Activated CD4-positive, alpha-beta T cell treated with anti-CD3 and anti-CD28 coated beads, Interleukin-2, amount 10 ng/mL, durations not matched to agents 7 days and 5 days (primary cell): Measurements from ENCODE around the gene CCDC90B. TPM values are rescaled to one million over a fixed set of nuclear protein-coding genes. Genes with fewer than 3 reads are reported as not detected.
"Not testable (repeated sequence)": the region's sequence is repeated elsewhere in the genome, so short reads cannot be mapped to it uniquely, and the experiment has no call there.

Source experiments
- CTCF ChIA-PET: fragments of 350-600 bp; sonication (Branson Sonifier 250); formaldehyde crosslinking; loops from one replicate; lab custom pipeline; 2021; ENCODE audit warnings: antibody characterized with exemption; lab: Charles Lee
- POLR2A ChIA-PET: fragments of 350-600 bp; sonication (Branson Sonifier 250); formaldehyde crosslinking; loops from one replicate; lab custom pipeline; 2021; ENCODE audit warnings: antibody characterized with exemption; lab: Charles Lee
- DNase-seq: peaks from one replicate; pipeline ENCODE4 v3.0.0-alpha.2; 2020
- H3K27ac Mint-ChIP-seq: one replicate; pipeline ENCODE4 v1.8.0; 2021; ENCODE audit warnings: mild to moderate bottlenecking, moderate library complexity, mixed read lengths
- H3K27me3 Mint-ChIP-seq: one replicate; pipeline ENCODE4 v1.8.0; 2021; ENCODE audit warnings: mixed read lengths
- H3K36me3 Mint-ChIP-seq: one replicate; pipeline ENCODE4 v1.8.0; 2021; ENCODE audit warnings: low read depth, mixed read lengths
- H3K4me1 Mint-ChIP-seq: one replicate; pipeline ENCODE4 v1.8.0; 2021; ENCODE audit warnings: mixed read lengths
- H3K4me3 Mint-ChIP-seq: one replicate; pipeline ENCODE4 v1.8.0; 2021; ENCODE audit warnings: mild to moderate bottlenecking, moderate library complexity, mixed read lengths
- H3K9me3 Mint-ChIP-seq: one replicate; pipeline ENCODE4 v1.8.0; 2021; ENCODE audit warnings: mixed read lengths
- total RNA-seq, 2 experiments: library from RNA; stranded (reverse); gene quantifications; one replicate each; pipeline ENCODE4 v1.2.3, GENCODE V29; 2021

Gene CCDC90B
- total RNA-seq, 2 experiments from 2014 or later = 27.9 to 38.5 TPM

GRCh38 chr11:83308536-83308935 is 22.4 kb upstream of the CCDC90B start:
- H3K36me3 Mint-ChIP-seq, POLR2A ChIA-PET, DNase-seq, H3K9me3 Mint-ChIP-seq, H3K27ac Mint-ChIP-seq, H3K4me3 Mint-ChIP-seq, H3K27me3 Mint-ChIP-seq, H3K4me1 Mint-ChIP-seq: not testable (repeated sequence)
- CTCF ChIA-PET = interaction anchor here (0.6 kb wide), 1 partner anchor 360 kb away, joined by 3 read pairs; no protein-coding TSS in a partner anchor

GRCh38 chr11:83306200-83307080 is 20.3 kb upstream of the CCDC90B start:
- Mint-ChIP-seq H3K9me3 (no peaks in the 10 kb centered on the region), H3K4me1 (no peaks in the 10 kb centered on the region), H3K27me3 (peaks cover 2% of the 10 kb centered on the region), H3K27ac (no peak overlapping the region), H3K36me3 (no peaks in the 10 kb centered on the region), H3K4me3 (no peak overlapping the region)
- ChIA-PET POLR2A (interaction anchor here (0.6 kb wide), 1 partner anchor 14 kb away, joined by 4 read pairs; no protein-coding TSS in a partner anchor), CTCF (interaction anchor here (1.4 kb wide), 1 partner anchor 11 kb away, joined by 4 read pairs; no protein-coding TSS in a partner anchor)
- no peak for DNase-seq

GRCh38 chr11:83303316-83303715 is 17.1 kb upstream of the CCDC90B start:
- no peaks in the 10 kb centered on the region for H3K4me1 Mint-ChIP-seq
- peaks cover 1% of the 10 kb centered on the region for H3K27me3 Mint-ChIP-seq
- ChIA-PET CTCF (interaction anchor here (0.6 to 0.7 kb wide), 2 partner anchors 33 to 253 kb away, joined by 3 read pairs; no protein-coding TSS in a partner anchor), POLR2A (no interaction called here)
- H3K27ac Mint-ChIP-seq = no peak overlapping the region
- no peaks in the 10 kb centered on the region for H3K36me3 Mint-ChIP-seq
- H3K4me3 Mint-ChIP-seq = no peak overlapping the region
- no peak for DNase-seq
- H3K9me3 Mint-ChIP-seq = no peaks in the 10 kb centered on the region

GRCh38 chr11:83302151-83302550 is 16.0 kb upstream of the CCDC90B start:
- no peak for DNase-seq
- no peak overlapping the region for H3K27ac Mint-ChIP-seq

GRCh38 chr11:83299681-83300080 is 13.5 kb upstream of the CCDC90B start:
- H3K27ac Mint-ChIP-seq = no peak overlapping the region
- no peak for DNase-seq
- H3K36me3 Mint-ChIP-seq = no peaks in the 10 kb centered on the region
- no peak overlapping the region for H3K4me3 Mint-ChIP-seq
- H3K4me1 Mint-ChIP-seq = no peaks in the 10 kb centered on the region
- peaks cover 4% of the 10 kb centered on the region for H3K27me3 Mint-ChIP-seq
- CTCF ChIA-PET = no interaction called here
- H3K9me3 Mint-ChIP-seq = no peaks in the 10 kb centered on the region
- POLR2A ChIA-PET = no interaction called here

More at GRCh38 chr11:83302151-83302550, 16.0 kb upstream of the CCDC90B start:
- Mint-ChIP-seq H3K27me3 (peaks cover 1% of the 10 kb centered on the region), H3K36me3 (no peaks in the 10 kb centered on the region), H3K4me3 (no peak overlapping the region), H3K9me3 (no peaks in the 10 kb centered on the region), H3K4me1 (no peaks in the 10 kb centered on the region)
- CTCF ChIA-PET = interaction anchor here (1.3 kb wide), 1 partner anchor 9 kb away, joined by 6 read pairs; no protein-coding TSS in a partner anchor
- POLR2A ChIA-PET = interaction anchor here (0.6 kb wide), 1 partner anchor 146 kb away, joined by 3 read pairs; no protein-coding TSS in a partner anchor

- no peak overlapping the region for H3K4me3 Mint-ChIP-seq
- no peak for DNase-seq
- H3K4me1 Mint-ChIP-seq = peaks cover 6% of the 10 kb centered on the region
- peaks cover 6% of the 10 kb centered on the region for H3K27me3 Mint-ChIP-seq
- CTCF ChIA-PET = interaction anchor here (1.8 kb wide), 1 partner anchor 10 kb away, joined by 4 read pairs; no protein-coding TSS in a partner anchor
- H3K36me3 Mint-ChIP-seq = no peaks in the 10 kb centered on the region
- no peaks in the 10 kb centered on the region for H3K9me3 Mint-ChIP-seq
- H3K27ac Mint-ChIP-seq = no peak overlapping the region
- POLR2A ChIA-PET = interaction anchor here (0.9 kb wide), 1 partner anchor 10 kb away, joined by 3 read pairs; no protein-coding TSS in a partner anchor
Measured at GRCh38 chr11:83294208-83294607, 8.0 kb upstream of the CCDC90B start.

- H3K9me3 Mint-ChIP-seq = no peaks in the 10 kb centered on the region
- POLR2A ChIA-PET = interaction anchor here (0.9 kb wide), 1 partner anchor 9 kb away, joined by 3 read pairs; no protein-coding TSS in a partner anchor
- DNase-seq = no peak
- H3K36me3 Mint-ChIP-seq = no peaks in the 10 kb centered on the region
- H3K4me3 Mint-ChIP-seq = no peak overlapping the region
- H3K27ac Mint-ChIP-seq = no peak overlapping the region
- H3K27me3 Mint-ChIP-seq = peaks cover 7% of the 10 kb centered on the region
- CTCF ChIA-PET = interaction anchor here (0.7 to 1.9 kb wide), 6 partner anchors 8 to 522 kb away, joined by 3 to 15 read pairs (median 3); no protein-coding TSS in a partner anchor
- peaks cover 6% of the 10 kb centered on the region for H3K4me1 Mint-ChIP-seq
Measured at GRCh38 chr11:83293457-83293774, 7.2 kb upstream of the CCDC90B start.

GRCh38 chr11:83292709-83293456 is 6.7 kb upstream of the CCDC90B start:
- H3K9me3 Mint-ChIP-seq = no peaks in the 10 kb centered on the region
- no peak overlapping the region for H3K27ac Mint-ChIP-seq
- no peaks in the 10 kb centered on the region for H3K36me3 Mint-ChIP-seq
- ChIA-PET POLR2A (interaction anchor here (0.6 to 0.9 kb wide), 3 partner anchors 8 to 228 kb away, joined by 3 to 8 read pairs (median 3); no protein-coding TSS in a partner anchor), CTCF (interaction anchor here (0.7 to 1.9 kb wide), 7 partner anchors 9 to 523 kb away, joined by 3 to 15 read pairs (median 3); no protein-coding TSS in a partner anchor)
- peak; percentile 57 for DNase-seq
- peaks cover 7% of the 10 kb centered on the region for H3K27me3 Mint-ChIP-seq
- peaks cover 6% of the 10 kb centered on the region for H3K4me1 Mint-ChIP-seq
- peak overlapping the region; percentile 29 for H3K4me3 Mint-ChIP-seq

- no peak overlapping the region for H3K4me3 Mint-ChIP-seq
- H3K4me1 Mint-ChIP-seq = peaks cover 32% of the 10 kb centered on the region
- H3K36me3 Mint-ChIP-seq = peaks cover 8% of the 10 kb centered on the region
- ChIA-PET CTCF (interaction anchor here (0.6 to 1.2 kb wide), 2 partner anchors 29 to 398 kb away, joined by 3 to 4 read pairs; no protein-coding TSS in a partner anchor), POLR2A (no interaction called here)
- no peak for DNase-seq
- H3K27me3 Mint-ChIP-seq = peaks cover 4% of the 10 kb centered on the region
- H3K27ac Mint-ChIP-seq = no peak overlapping the region
- peaks cover 6% of the 10 kb centered on the region for H3K9me3 Mint-ChIP-seq
Measured at GRCh38 chr11:83287631-83288030, 1.5 kb upstream of the CCDC90B start.

DNA sequence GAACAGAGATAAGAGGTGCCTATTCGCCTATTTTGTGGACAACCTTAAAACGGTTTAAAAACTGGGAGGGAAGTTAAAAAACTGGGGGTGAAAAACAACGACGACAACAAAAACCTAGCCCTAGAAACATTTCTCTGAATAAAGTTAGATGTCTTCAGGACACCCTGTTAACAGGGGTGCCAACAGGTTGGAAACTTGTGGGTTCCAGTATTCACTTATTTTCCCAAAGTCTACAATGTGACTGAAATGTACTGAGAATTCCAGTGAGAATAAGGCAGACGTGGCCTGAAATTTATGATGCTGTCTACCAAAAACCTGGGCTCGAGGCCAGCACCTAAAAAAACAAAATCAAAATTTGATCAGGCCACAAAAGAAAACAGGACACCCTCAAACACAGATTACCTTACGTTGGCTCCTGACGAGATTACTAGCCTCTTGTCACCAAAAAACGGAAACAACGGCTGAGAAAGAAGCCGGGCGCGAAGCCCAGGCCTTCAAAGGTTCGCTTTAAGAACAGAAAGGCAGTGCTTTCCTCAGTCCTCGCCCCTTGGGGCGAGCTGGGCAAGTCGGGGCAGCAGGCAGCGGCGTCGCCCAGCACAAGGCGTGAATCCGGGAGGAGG is 906 bp downstream of the CCDC90B start:
- no peak for DNase-seq
- ChIA-PET CTCF (interaction anchor here (1.0 kb wide), 1 partner anchor 11 kb away, joined by 4 read pairs; no protein-coding TSS in a partner anchor), POLR2A (no interaction called here)
- Mint-ChIP-seq H3K27me3 (peaks cover 2% of the 10 kb centered on the region), H3K4me3 (peak overlapping the region; percentile 88), H3K4me1 (peaks cover 36% of the 10 kb centered on the region), H3K27ac (peak overlapping the region; percentile 97), H3K9me3 (peaks cover 6% of the 10 kb centered on the region), H3K36me3 (peaks cover 13% of the 10 kb centered on the region)

DNA sequence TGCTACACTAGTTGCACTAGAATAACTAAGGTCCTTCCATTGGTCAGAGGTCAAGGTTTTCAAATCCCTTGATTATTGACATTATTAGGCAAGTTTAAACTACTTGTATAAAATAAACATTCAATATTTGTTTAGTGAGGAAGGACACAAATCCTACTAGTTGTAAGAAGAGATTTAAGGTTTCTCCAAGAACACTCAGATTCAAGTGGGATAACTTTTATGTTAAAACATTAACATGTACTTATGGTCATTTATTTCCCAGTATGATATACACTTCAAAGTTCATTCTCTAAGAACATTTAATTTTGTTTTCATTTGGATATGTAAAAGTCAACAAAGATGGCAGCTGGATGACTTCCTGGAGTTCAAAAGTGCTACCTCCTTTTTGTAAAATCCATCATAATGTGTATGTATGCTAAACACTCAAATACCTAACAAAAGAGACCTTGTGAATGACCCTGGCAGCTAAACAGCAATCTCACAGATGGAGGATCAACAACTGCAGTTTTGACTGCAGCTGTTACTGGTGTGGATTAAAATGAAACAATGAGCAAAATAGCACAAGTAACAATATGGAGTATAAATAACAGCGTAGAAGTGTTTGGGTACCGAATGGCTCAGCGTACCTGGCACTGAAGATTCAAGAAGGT is 1.5 kb downstream of the CCDC90B start:
- no peak for DNase-seq
- Mint-ChIP-seq H3K27ac (peak overlapping the region; percentile 97), H3K4me1 (peaks cover 38% of the 10 kb centered on the region), H3K36me3 (peaks cover 15% of the 10 kb centered on the region), H3K27me3 (peaks cover 2% of the 10 kb centered on the region), H3K9me3 (peaks cover 6% of the 10 kb centered on the region), H3K4me3 (peak overlapping the region; percentile 88)
- ChIA-PET POLR2A (interaction anchor here (0.7 kb wide), 1 partner anchor 9 kb away, joined by 3 read pairs; no protein-coding TSS in a partner anchor), CTCF (interaction anchor here (0.7 to 1.0 kb wide), 3 partner anchors 10 to 286 kb away, joined by 4 to 8 read pairs (median 4); no protein-coding TSS in a partner anchor)
